HCT116 (cell line): ENCODE results near the gene ATP8B4. TPM values are rescaled to one million over a fixed set of nuclear protein-coding genes. Genes with fewer than 3 reads are reported as not detected.

Experiments used
- ATAC-seq: fragments of 200-7000 bp; cut with Tn5 transposase; 2 replicates; pipeline ENCODE4 v1.9.1; 2020; ENCODE audit warnings: mild to moderate bottlenecking, moderate library complexity
- BruUV-seq: library from RNA; stranded (reverse); fragments of 400-500 nt; replicated peaks from 2 replicates; lab custom pipeline; 2021; lab: Mats Ljungman, UMichigan
- CTCF ChIA-PET: fragments of 300-600 bp; sonication (Branson Sonifier 250); formaldehyde crosslinking; loops from one replicate; lab custom pipeline; 2021; ENCODE audit warnings: antibody characterized with exemption; lab: Charles Lee
- POLR2A ChIA-PET: fragments of 300-600, 350-600 bp; sonication (Branson Sonifier 250); formaldehyde crosslinking; loops from one replicate; lab custom pipeline; 2021; ENCODE audit warnings: antibody characterized with exemption; lab: Charles Lee
- RAD21 ChIA-PET, 2 experiments: fragments of 300-600 bp; sonication (Branson Sonifier 250); formaldehyde crosslinking; loops; one replicate each; lab custom pipeline; 2023; ENCODE audit warnings: low total read pairs in 2 of 2; ENCODE audit not compliant: uncharacterized antibody in 2 of 2, unreplicated experiment in 2 of 2, low non-redundant PET in 1 of 2; lab: Charles Lee
- DNase-seq: peaks from one replicate; pipeline ENCODE4 v3.0.0-alpha.2; 2010; ENCODE audit warnings: low read depth, low spot score
- H2AFZ ChIP-seq: fragments of 200-600 bp; shearing (Covaris generic), sonication (generic); 2 replicates; pipeline ENCODE4 v1.6.1; 2017; ENCODE audit warnings: low read depth, mixed run types, mixed read lengths, antibody characterized with exemption, low read length; ENCODE audit not compliant: poor library complexity, severe bottlenecking
- H3K27ac ChIP-seq: 2 replicates; pipeline ENCODE4 v1.5.1; 2012; ENCODE audit warnings: low read depth, low read length
- H3K27me3 ChIP-seq: fragments of 200-600 bp; sonication (generic); 2 replicates; pipeline ENCODE4 v1.6.1; 2016; ENCODE audit warnings: mixed run types, low read length, mixed read lengths; ENCODE audit not compliant: insufficient read depth
- H3K36me3 ChIP-seq, 2 experiments: fragments of 200-500 bp in 1 of 2; fragments of 200-600 bp in 1 of 2; sonication (Bioruptor generic) in 1 of 2; sonication (generic) in 1 of 2; 2 replicates each; pipeline versions ENCODE4 v1.5.1 to v1.6.1; 2014 to 2016; ENCODE audit warnings: low read length in 2 of 2, inconsistent platforms in 1 of 2, mixed read lengths in 1 of 2, mixed run types in 1 of 2; ENCODE audit not compliant: insufficient read depth in 2 of 2, control insufficient read depth in 1 of 2
- H3K4me1 ChIP-seq, 2 experiments: fragments of 200-600 bp in 1 of 2; sonication (generic) in 1 of 2; 2 replicates each; pipeline versions ENCODE4 v1.5.1 to v1.6.1; 2012 to 2017; ENCODE audit warnings: low read length in 2 of 2, inconsistent platforms in 1 of 2, mild to moderate bottlenecking in 1 of 2, mixed read lengths in 1 of 2, mixed run types in 1 of 2, moderate library complexity in 1 of 2; ENCODE audit not compliant: insufficient read depth in 2 of 2, control insufficient read depth in 1 of 2
- H3K4me2 ChIP-seq: fragments of 200-600 bp; sonication (generic); 2 replicates; pipeline ENCODE4 v1.6.1; 2017; ENCODE audit warnings: mixed run types, low read length, mixed read lengths
- H3K4me3 ChIP-seq, 2 experiments: fragments of 200-600 bp in 1 of 2; sonication (generic) in 1 of 2; replicated peaks in 1 of 2; 2 replicates each; pipeline ENCODE4 v1.5.1; 2011 to 2016; ENCODE audit warnings: low read length in 2 of 2, control low read depth in 1 of 2, low read depth in 1 of 2, mild to moderate bottlenecking in 1 of 2, mixed read lengths in 1 of 2, mixed run types in 1 of 2
- H3K79me2 ChIP-seq: fragments of 200-600 bp; sonication (generic); 2 replicates; pipeline ENCODE4 v1.6.1; 2017; ENCODE audit warnings: mild to moderate bottlenecking, mixed run types, low read length, moderate library complexity, mixed read lengths; ENCODE audit not compliant: insufficient read depth
- H3K9ac ChIP-seq: fragments of 200-600 bp; sonication (generic); 2 replicates; pipeline ENCODE4 v1.6.1; 2016; ENCODE audit warnings: low read length, mixed read lengths
- H3K9me2 ChIP-seq: fragments of 200-600 bp; sonication (generic), shearing (Covaris generic); 2 replicates; pipeline ENCODE4 v1.6.1; 2017; ENCODE audit warnings: mixed run types, mild to moderate bottlenecking, moderate library complexity; ENCODE audit not compliant: insufficient read depth
- H3K9me3 ChIP-seq, 2 experiments: fragments of 200-500 bp in 1 of 2; fragments of 200-600 bp in 1 of 2; sonication (Bioruptor generic) in 1 of 2; sonication (generic) in 1 of 2; 2 replicates each; pipeline ENCODE4 v1.6.1; 2014 to 2017; ENCODE audit warnings: low read length in 2 of 2, mixed read lengths in 2 of 2, inconsistent platforms in 1 of 2, low read depth in 1 of 2, mild to moderate bottlenecking in 1 of 2, mixed run types in 1 of 2, moderate library complexity in 1 of 2; ENCODE audit not compliant: control insufficient read depth in 1 of 2, insufficient read depth in 1 of 2
- H4K20me1 ChIP-seq: fragments of 200-600 bp; sonication (generic), shearing (Covaris generic); 2 replicates; pipeline ENCODE4 v1.6.1; 2017; ENCODE audit warnings: mixed run types, mild to moderate bottlenecking, moderate library complexity; ENCODE audit not compliant: insufficient read depth
- RAD21 ChIP-seq: IDR thresholded peaks from 2 replicates; pipeline ENCODE4 v1.6.1; 2012; ENCODE audit warnings: low read depth, mild to moderate bottlenecking
- SRF ChIP-seq: IDR thresholded peaks from 2 replicates; pipeline ENCODE4 v1.6.1; 2012; ENCODE audit warnings: low read depth
- ZFX ChIP-seq: fragments of 450-650 bp; IDR thresholded peaks from 2 replicates; pipeline ENCODE4 v1.6.1; 2017
- intact Hi-C: fragments of 100-400 bp; cut with micrococcal nuclease; formaldehyde crosslinking; loops from 2 replicates; pipeline ENCODE4 v1.10.0; 2022
- total RNA-seq: library from RNA; stranded (reverse); gene quantifications from one replicate; pipeline ENCODE4 v1.2.1, GENCODE V29; 2021; ENCODE audit not compliant: unreplicated experiment
- TF ChIP-seq, protein P1 (sequence below): IDR thresholded peaks from 2 replicates; pipeline ENCODE4 v1.6.1; 2012; ENCODE audit warnings: low read depth
- TF ChIP-seq, protein P2 (sequence below), 3 experiments: fragments of 200-600 bp in 1 of 3; sonication (generic) in 1 of 3; IDR thresholded peaks in 2 of 3; conservative IDR thresholded peaks in 1 of 3; 2 replicates each; pipeline ENCODE4 v1.5.1; 2012 to 2017; ENCODE audit warnings: low read depth in 2 of 3, low read length in 2 of 3, antibody characterized with exemption in 1 of 3, borderline replicate concordance in 1 of 3, control low read depth in 1 of 3, mild to moderate bottlenecking in 1 of 3, mixed read lengths in 1 of 3, mixed run types in 1 of 3, moderate library complexity in 1 of 3; ENCODE audit not compliant: insufficient read depth in 1 of 3
- TF ChIP-seq, protein P3 (sequence below): IDR thresholded peaks from 2 replicates; pipeline ENCODE4 v1.6.1; 2012

Gene ATP8B4
- total RNA-seq, 1 experiment from 2014 or later: 0.25 TPM

DNA sequence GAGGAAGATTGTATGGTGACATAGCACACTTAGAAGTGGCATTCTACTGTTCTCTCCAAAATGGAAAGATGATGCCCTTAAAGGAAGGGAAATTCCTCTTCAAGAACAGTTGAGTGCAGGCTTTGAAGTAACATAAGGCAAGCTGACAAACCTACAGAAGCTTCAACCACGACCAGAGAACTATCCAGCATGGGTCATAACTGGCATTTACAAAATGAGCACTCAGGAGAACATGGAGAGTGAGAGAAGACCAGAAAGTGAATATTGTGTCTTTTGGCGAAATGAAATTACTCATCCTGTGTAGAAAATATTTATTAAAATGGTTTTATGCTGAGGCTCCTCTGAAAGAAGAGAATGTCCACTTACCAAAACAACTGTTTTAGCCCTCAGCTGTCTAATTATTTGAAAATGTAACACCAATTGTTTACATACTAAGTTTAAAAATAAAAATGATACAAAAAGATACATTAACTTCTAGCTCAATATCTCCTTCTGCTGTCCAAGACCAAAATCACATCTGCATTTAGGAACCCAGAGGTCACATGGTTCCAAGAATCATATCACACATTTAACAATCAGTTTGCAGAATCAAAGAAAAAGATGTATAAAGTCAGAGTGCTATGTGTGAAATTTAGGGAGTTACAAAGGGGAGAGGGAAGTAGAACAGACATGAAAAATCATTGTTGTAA is 216.9 kb downstream of the ATP8B4 start:
- Histone ChIP-seq H3K4me3 (no peak overlapping the region), H4K20me1 (no peaks in the 10 kb centered on the region), H3K9me2 (no peaks in the 10 kb centered on the region), H3K36me3 (no peaks in the 10 kb centered on the region), H3K27ac (no peak overlapping the region), H3K27me3 (no peaks in the 10 kb centered on the region), H3K4me1 (no peaks in the 10 kb centered on the region), H3K9ac (no peak overlapping the region), H3K4me2 (no peak overlapping the region), H3K79me2 (no peaks in the 10 kb centered on the region), H2AFZ (no peak overlapping the region), H3K9me3 (no peaks in the 10 kb centered on the region)
- no peak for DNase-seq
- intact Hi-C loops: no loop called here
- ChIA-PET RAD21 (no interaction called here), POLR2A (no interaction called here), CTCF (interaction anchor here (1.4 to 1.6 kb wide), 2 partner anchors 19 to 431 kb away, joined by 3 read pairs; no protein-coding TSS in a partner anchor)
- TF ChIP-seq, protein P1, sequence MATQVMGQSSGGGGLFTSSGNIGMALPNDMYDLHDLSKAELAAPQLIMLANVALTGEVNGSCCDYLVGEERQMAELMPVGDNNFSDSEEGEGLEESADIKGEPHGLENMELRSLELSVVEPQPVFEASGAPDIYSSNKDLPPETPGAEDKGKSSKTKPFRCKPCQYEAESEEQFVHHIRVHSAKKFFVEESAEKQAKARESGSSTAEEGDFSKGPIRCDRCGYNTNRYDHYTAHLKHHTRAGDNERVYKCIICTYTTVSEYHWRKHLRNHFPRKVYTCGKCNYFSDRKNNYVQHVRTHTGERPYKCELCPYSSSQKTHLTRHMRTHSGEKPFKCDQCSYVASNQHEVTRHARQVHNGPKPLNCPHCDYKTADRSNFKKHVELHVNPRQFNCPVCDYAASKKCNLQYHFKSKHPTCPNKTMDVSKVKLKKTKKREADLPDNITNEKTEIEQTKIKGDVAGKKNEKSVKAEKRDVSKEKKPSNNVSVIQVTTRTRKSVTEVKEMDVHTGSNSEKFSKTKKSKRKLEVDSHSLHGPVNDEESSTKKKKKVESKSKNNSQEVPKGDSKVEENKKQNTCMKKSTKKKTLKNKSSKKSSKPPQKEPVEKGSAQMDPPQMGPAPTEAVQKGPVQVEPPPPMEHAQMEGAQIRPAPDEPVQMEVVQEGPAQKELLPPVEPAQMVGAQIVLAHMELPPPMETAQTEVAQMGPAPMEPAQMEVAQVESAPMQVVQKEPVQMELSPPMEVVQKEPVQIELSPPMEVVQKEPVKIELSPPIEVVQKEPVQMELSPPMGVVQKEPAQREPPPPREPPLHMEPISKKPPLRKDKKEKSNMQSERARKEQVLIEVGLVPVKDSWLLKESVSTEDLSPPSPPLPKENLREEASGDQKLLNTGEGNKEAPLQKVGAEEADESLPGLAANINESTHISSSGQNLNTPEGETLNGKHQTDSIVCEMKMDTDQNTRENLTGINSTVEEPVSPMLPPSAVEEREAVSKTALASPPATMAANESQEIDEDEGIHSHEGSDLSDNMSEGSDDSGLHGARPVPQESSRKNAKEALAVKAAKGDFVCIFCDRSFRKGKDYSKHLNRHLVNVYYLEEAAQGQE: no peak
- TF ChIP-seq SRF (no peak), RAD21 (peak; percentile 21; the same call in 1 of the 2 replicates), ZFX (no peak)
- TF ChIP-seq, protein P2, sequence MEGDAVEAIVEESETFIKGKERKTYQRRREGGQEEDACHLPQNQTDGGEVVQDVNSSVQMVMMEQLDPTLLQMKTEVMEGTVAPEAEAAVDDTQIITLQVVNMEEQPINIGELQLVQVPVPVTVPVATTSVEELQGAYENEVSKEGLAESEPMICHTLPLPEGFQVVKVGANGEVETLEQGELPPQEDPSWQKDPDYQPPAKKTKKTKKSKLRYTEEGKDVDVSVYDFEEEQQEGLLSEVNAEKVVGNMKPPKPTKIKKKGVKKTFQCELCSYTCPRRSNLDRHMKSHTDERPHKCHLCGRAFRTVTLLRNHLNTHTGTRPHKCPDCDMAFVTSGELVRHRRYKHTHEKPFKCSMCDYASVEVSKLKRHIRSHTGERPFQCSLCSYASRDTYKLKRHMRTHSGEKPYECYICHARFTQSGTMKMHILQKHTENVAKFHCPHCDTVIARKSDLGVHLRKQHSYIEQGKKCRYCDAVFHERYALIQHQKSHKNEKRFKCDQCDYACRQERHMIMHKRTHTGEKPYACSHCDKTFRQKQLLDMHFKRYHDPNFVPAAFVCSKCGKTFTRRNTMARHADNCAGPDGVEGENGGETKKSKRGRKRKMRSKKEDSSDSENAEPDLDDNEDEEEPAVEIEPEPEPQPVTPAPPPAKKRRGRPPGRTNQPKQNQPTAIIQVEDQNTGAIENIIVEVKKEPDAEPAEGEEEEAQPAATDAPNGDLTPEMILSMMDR (IDR thresholded peaks at IDR 0.05 in 2 of 3, conservative IDR thresholded peaks at IDR 0.05 in 1 of 3; ENCODE audit: borderline replicate concordance in 1 of 3, insufficient read depth in 1 of 3, low read depth in 2 of 3, low read length in 2 of 3): peak in 2 of 3 experiments; percentile 8 to 25; a peak in 1 of 6 replicates
- TF ChIP-seq, protein P3, sequence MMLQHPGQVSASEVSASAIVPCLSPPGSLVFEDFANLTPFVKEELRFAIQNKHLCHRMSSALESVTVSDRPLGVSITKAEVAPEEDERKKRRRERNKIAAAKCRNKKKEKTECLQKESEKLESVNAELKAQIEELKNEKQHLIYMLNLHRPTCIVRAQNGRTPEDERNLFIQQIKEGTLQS: no peak
- BruUV-seq: no TSS peak
- no peak for ATAC-seq
